GM18951 (cell line): ENCODE data around the gene TAS2R14.

ENCODE experiments used
- POLR2A ChIP-seq: IDR thresholded peaks from 4 replicates; pipeline ENCODE4 v1.6.1; 2011; ENCODE audit warnings: mild to moderate bottlenecking; ENCODE audit not compliant: insufficient read length, insufficient read depth; ENCODE audit errors: extremely low read depth
- in situ Hi-C: fragments of 300-500 bp; cut with MboI; formaldehyde crosslinking; loops from one replicate; pipeline ENCODE4 v1.12.0; 2022; ENCODE audit warnings: low sequenced_read_pairs, mixed read lengths, inconsistent platforms; ENCODE audit not compliant: unreplicated experiment

The TAS2R14 gene

DNA sequence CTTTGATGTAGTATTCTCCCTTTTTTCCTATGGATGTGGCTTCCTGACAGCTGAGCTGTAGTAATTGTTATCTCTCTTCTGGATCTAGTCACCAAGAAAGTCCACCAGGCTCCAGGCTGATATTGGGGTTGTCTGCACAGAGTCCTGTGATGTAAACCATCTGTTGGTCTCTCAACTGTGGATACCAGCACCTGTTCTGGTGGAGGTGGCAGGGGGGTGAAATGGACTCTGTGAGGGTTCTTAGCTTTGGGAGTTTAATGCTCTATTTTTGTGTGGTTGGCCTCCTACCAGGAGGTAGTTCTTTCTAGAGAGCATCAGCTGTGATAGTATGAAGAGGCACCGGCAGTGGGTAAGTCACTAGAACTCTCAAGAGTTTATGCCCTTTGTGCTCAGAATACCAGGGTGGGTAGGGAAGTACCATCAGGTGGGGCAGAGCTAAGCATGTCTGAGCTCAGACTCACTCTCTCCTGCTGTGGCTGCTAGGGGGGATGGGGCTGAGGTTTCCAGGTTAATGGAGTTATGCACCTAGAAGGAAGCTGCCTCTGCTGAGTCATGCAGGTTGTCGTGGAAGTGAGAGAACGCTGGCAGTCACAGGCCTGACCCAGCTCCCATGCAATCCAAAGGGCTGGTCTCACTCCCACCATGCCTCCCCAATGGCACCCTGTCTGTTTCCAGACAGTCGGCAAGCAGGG, 3.0 kb upstream of the TAS2R14 start:
- no peak for TF ChIP-seq POLR2A
- in situ Hi-C loops = no loop called here

DNA sequence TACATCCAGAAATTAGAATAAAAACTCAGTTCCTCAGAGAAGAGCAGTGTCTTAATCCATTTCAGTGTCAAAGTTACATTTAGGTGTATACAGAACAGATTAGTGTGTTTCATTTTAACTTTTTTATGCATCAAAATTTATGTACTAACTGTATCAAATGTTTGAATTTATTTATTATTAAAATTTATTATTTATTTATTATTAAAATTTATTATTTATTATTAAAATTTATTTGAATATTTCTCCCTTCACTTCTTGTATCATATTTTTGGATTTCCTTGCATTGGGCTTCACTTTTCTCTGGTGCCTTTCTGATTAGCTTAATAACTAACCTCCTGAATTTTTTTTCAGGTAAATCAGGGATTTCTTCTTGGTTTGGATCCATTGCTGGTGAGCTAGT, 2.3 kb upstream of the TAS2R14 start:
- TF ChIP-seq POLR2A = no peak
- in situ Hi-C loops = no loop called here

- in situ Hi-C loops = no loop called here
- TF ChIP-seq POLR2A = no peak
These were observed 1.3 kb upstream of the TAS2R14 start for GRCh38 chr12:10940389-10940788.

- TF ChIP-seq POLR2A = no peak
- in situ Hi-C loops = no loop called here
These were observed 2.6 kb downstream of the TAS2R14 start for GRCh38 chr12:10936506-10936905.

GRCh38 chr12:10928746-10929286, 10.2 kb downstream of the TAS2R14 start, which contains the start of gene PRH2:
Gene PRH2 (plus strand): TSS chr12:10929236. CDS start chr12:10929274, 38 bp downstream.
- in situ Hi-C loops = no loop called here
- no peak for TF ChIP-seq POLR2A

DNA sequence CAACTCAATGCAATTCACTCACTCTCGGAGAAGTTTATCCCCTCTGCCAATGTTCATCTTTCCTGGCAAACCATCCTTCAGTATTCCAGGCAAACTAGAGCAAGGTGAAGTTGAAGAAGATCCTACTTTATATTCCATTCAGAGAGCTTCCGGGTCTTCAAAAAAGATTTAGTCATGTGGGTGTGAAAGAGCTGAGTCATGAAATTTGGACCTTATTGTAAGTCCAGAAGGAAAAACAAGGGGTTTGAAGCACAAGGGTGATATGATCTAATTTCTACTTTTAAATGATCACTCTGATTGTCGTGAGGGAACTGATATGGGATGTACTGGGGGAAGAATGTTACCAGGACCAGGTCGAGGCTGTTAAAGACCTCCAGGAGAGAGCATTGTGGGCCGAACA, 12.8 kb downstream of the TAS2R14 start:
- in situ Hi-C loops = no loop called here
- TF ChIP-seq POLR2A = no peak

DNA sequence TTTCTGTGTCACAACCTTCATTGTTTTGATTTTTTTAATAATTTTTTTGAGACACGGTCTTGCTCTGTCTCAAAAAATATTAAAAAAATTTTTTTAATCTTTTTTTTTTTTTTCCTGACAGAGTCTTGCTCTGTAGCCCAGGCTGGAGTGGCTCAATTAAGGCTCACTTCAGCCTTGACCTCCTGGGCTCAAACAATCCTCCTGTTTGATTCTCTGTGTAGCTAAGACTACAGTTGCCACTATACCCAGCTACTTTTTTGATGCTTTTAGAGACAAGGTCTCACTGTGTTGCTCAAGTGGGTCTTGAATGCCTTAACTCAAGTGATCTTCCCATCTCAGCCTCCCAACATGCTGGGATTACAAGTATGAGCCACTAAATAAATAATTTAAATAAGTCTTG, 19.3 kb downstream of the TAS2R14 start:
- in situ Hi-C loops = no loop called here
- no peak for TF ChIP-seq POLR2A

GRCh38 chr12:10910380-10910779, 28.7 kb downstream of the TAS2R14 start:
- no peak for TF ChIP-seq POLR2A
- in situ Hi-C loops = no loop called here

DNA sequence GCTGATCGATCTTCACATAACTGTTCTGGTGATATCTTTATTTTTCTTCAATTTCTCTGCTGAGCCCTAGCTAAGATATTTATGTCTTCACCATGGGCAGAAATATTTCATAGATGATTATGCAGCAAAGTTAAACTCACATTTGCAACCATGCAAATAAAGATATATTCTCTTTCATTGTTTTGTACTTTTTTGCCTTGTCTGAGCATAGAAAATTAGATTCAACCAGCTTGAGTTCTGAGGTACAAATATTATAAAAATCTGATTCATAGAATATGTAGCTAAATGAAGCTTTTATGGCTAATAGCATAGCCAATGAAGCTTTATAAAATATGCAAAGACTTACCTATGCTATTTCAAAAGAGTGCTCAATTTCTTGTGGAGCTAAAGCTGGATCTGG, 29.6 kb downstream of the TAS2R14 start, which contains the start of gene TAS2R13:
TSS of gene TAS2R13 (minus strand) at position 101 of the 400 bp plus-strand sequence. CDS start 264 bp downstream, outside the sequence.
- no peak for TF ChIP-seq POLR2A
- in situ Hi-C loops = no loop called here

GRCh38 chr12:10904686-10905085, 34.4 kb downstream of the TAS2R14 start:
- no peak for TF ChIP-seq POLR2A

DNA sequence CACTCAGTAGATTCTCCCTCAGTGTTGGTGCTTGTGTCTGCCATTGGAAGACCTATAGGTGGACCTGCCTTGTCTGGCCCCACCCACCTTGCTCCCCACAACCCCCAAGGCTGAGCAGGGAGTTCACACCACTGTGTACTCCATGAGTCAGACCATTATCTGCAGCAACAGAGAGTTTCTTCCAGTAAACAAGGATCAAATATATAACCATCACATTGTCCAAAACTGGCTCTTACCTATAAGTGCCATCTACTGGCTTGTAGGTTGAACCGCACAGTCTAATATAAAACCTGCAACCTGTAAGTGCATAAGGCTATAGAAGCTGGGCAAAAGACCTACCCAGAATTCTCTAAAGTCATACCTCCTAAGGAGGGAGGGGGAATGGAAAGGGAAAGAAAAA, 37.6 kb downstream of the TAS2R14 start:
- in situ Hi-C loops = no loop called here
- TF ChIP-seq POLR2A = no peak

More at GRCh38 chr12:10904686-10905085, 34.4 kb downstream of the TAS2R14 start:
- in situ Hi-C loops = no loop called here

- TF ChIP-seq POLR2A = no peak
- in situ Hi-C loops = no loop called here
These were observed 38.1 kb downstream of the TAS2R14 start for GRCh38 chr12:10900972-10901371.

- in situ Hi-C loops = no loop called here
- TF ChIP-seq POLR2A = no peak
These were observed 38.5 kb downstream of the TAS2R14 start for GRCh38 chr12:10900530-10900929.

GRCh38 chr12:10896854-10897253, 42.2 kb downstream of the TAS2R14 start:
- in situ Hi-C loops = no loop called here
- no peak for TF ChIP-seq POLR2A
